IMR-90 (cell line): ENCODE results near the gene APP. TPM values are rescaled to one million over a fixed set of nuclear protein-coding genes. Genes with fewer than 3 reads are reported as not detected.

Experiments
- ATAC-seq: fragments of 200-7000 bp; cut with Tn5 transposase; 2 replicates; pipeline ENCODE4 v1.9.1; 2020; ENCODE audit warnings: low read depth, mild to moderate bottlenecking, moderate library complexity
- BruUV-seq: library from RNA; stranded (reverse); fragments of 400-500 nt; replicated peaks from 2 replicates; lab custom pipeline; 2021; lab: Mats Ljungman, UMichigan
- CTCF ChIA-PET: fragments of 300-600 bp; formaldehyde crosslinking; extraction: SDS; loops from one replicate; lab custom pipeline; 2021; ENCODE audit warnings: antibody characterized with exemption; lab: Yijun Ruan, JAX
- POLR2A ChIA-PET: fragments of 300-600 bp; sonication (Branson Sonifier 250); formaldehyde crosslinking; loops from one replicate; lab custom pipeline; 2022; ENCODE audit warnings: antibody characterized with exemption; ENCODE audit not compliant: unreplicated experiment; lab: Charles Lee
- DNase-seq: peaks from one replicate; pipeline ENCODE4 v3.0.0; 2013
- H2AFZ ChIP-seq: replicated peaks from 2 replicates; pipeline ENCODE3; 2013; ENCODE audit warnings: low read length, mild to moderate bottlenecking; ENCODE audit not compliant: poor library complexity
- H2AK5ac ChIP-seq: 2 replicates; pipeline ENCODE4 v1.6.1; 2013; ENCODE audit warnings: low read depth, low read length, inconsistent platforms
- H2AK9ac ChIP-seq: replicated peaks from 2 replicates; pipeline ENCODE3; 2013; ENCODE audit warnings: mild to moderate bottlenecking, low read depth, low read length, moderate library complexity; ENCODE audit not compliant: poor library complexity
- H2BK120ac ChIP-seq: 2 replicates; pipeline ENCODE4 v1.6.1; 2013; ENCODE audit warnings: low read depth, low read length, inconsistent platforms
- H2BK15ac ChIP-seq: 3 replicates; pipeline ENCODE4 v1.6.1; 2013; ENCODE audit warnings: low read depth, low read length, inconsistent platforms
- H2BK20ac ChIP-seq: 2 replicates; pipeline ENCODE4 v1.6.1; 2013; ENCODE audit warnings: low read depth, mild to moderate bottlenecking, inconsistent platforms, low read length, moderate library complexity
- H2BK5ac ChIP-seq: 2 replicates; pipeline ENCODE4 v1.6.1; 2013; ENCODE audit warnings: mild to moderate bottlenecking, low read depth, low read length, inconsistent platforms; ENCODE audit not compliant: poor library complexity, severe bottlenecking
- H3K14ac ChIP-seq: replicated peaks from 2 replicates; pipeline ENCODE4 v1.6.1; 2013; ENCODE audit warnings: low read depth, low read length, inconsistent platforms
- H3K18ac ChIP-seq: 2 replicates; pipeline ENCODE4 v1.6.1; 2013; ENCODE audit warnings: low read depth, low read length, control low read depth
- H3K23ac ChIP-seq: 2 replicates; pipeline ENCODE4 v1.6.1; 2013; ENCODE audit warnings: low read depth, low read length, inconsistent platforms
- H3K27ac ChIP-seq: 2 replicates; pipeline ENCODE4 v1.5.1; 2013; ENCODE audit warnings: mild to moderate bottlenecking, control low read depth, low read length; ENCODE audit not compliant: insufficient read depth
- H3K27me3 ChIP-seq: 2 replicates; pipeline ENCODE4 v1.6.1; 2013; ENCODE audit warnings: low read length; ENCODE audit not compliant: control insufficient read depth, insufficient read depth
- H3K36me3 ChIP-seq: 2 replicates; pipeline ENCODE4 v1.6.1; 2013; ENCODE audit warnings: low read length, mixed read lengths; ENCODE audit not compliant: control insufficient read depth, insufficient read depth
- H3K4ac ChIP-seq: 2 replicates; pipeline ENCODE4 v1.6.1; 2013; ENCODE audit warnings: low read depth, low read length, inconsistent platforms
- H3K4me1 ChIP-seq: 2 replicates; pipeline ENCODE4 v1.6.1; 2013; ENCODE audit warnings: low read length, mixed read lengths; ENCODE audit not compliant: control insufficient read depth, insufficient read depth
- H3K4me2 ChIP-seq: 2 replicates; pipeline ENCODE4 v1.6.1; 2013; ENCODE audit warnings: low read depth, mild to moderate bottlenecking, control low read depth, low read length, moderate library complexity
- H3K4me3 ChIP-seq: 2 replicates; pipeline ENCODE4 v1.5.1; 2013; ENCODE audit warnings: low read depth, mild to moderate bottlenecking, control low read depth, low read length, moderate library complexity; ENCODE audit not compliant: insufficient read depth
- H3K56ac ChIP-seq: 2 replicates; pipeline ENCODE4 v1.6.1; 2013; ENCODE audit warnings: low read length, inconsistent platforms; ENCODE audit not compliant: insufficient read depth; ENCODE audit errors: extremely low read depth
- H3K79me1 ChIP-seq, 2 experiments: 2 replicates each; pipeline ENCODE4 v1.6.1; 2013; ENCODE audit warnings: low read length in 2 of 2, inconsistent platforms in 1 of 2, low read depth in 1 of 2
- H3K9ac ChIP-seq: 2 replicates; pipeline ENCODE4 v1.6.1; 2013; ENCODE audit warnings: low read depth, low read length, control low read depth
- H3K9me1 ChIP-seq: 2 replicates; pipeline ENCODE4 v1.6.1; 2013; ENCODE audit warnings: low read length, inconsistent platforms; ENCODE audit not compliant: insufficient read depth
- H3K9me3 ChIP-seq: 2 replicates; pipeline ENCODE4 v1.6.1; 2013; ENCODE audit warnings: low read length; ENCODE audit not compliant: control insufficient read depth, insufficient read depth
- H4K20me1 ChIP-seq: 2 replicates; pipeline ENCODE4 v1.6.1; 2013; ENCODE audit warnings: low read length, inconsistent platforms; ENCODE audit not compliant: insufficient read depth
- H4K5ac ChIP-seq: 2 replicates; pipeline ENCODE4 v1.6.1; 2013; ENCODE audit warnings: mild to moderate bottlenecking, low read depth, low read length, control low read depth
- H4K8ac ChIP-seq, 2 experiments: 2 replicates each; pipeline ENCODE4 v1.6.1; 2013; ENCODE audit warnings: low read depth in 2 of 2, low read length in 2 of 2, control low read depth in 1 of 2, inconsistent platforms in 1 of 2
- H4K91ac ChIP-seq: 2 replicates; pipeline ENCODE4 v1.6.1; 2013; ENCODE audit warnings: low read depth, low read length, inconsistent platforms; ENCODE audit not compliant: insufficient read depth
- BHLHE40 ChIP-seq: fragments of 150-350 bp; IDR thresholded peaks from 2 replicates; pipeline ENCODE4 v1.6.1; 2016; ENCODE audit warnings: mild to moderate bottlenecking, low read depth, low read length
- CEBPB ChIP-seq: IDR thresholded peaks from 2 replicates; pipeline ENCODE4 v1.6.1; 2012; ENCODE audit warnings: low read depth, low read length, improper control_type of control experiment
- CHD1 ChIP-seq: IDR thresholded peaks from 2 replicates; pipeline ENCODE4 v1.6.1; 2012; ENCODE audit warnings: low read depth, low read length, improper control_type of control experiment
- CTCF ChIP-seq: conservative IDR thresholded peaks from 2 replicates; pipeline ENCODE4 v1.5.1; 2012; ENCODE audit warnings: mild to moderate bottlenecking, low read depth, low read length, improper control_type of control experiment
- ELK1 ChIP-seq: fragments of 150-350 bp; IDR thresholded peaks from 2 replicates; pipeline ENCODE4 v1.6.1; 2016; ENCODE audit warnings: low read depth, mild to moderate bottlenecking, low read length, moderate library complexity, borderline replicate concordance
- FOS ChIP-seq: fragments of 150-350 bp; IDR thresholded peaks from 2 replicates; pipeline ENCODE4 v1.6.1; 2016; ENCODE audit warnings: low read depth, low read length
- MAFK ChIP-seq: IDR thresholded peaks from 2 replicates; pipeline ENCODE4 v1.6.1; 2012; ENCODE audit warnings: low read depth, low read length, improper control_type of control experiment
- MAZ ChIP-seq: IDR thresholded peaks from 2 replicates; pipeline ENCODE4 v1.6.1; 2012; ENCODE audit warnings: low read depth, mild to moderate bottlenecking, low read length, improper control_type of control experiment, moderate library complexity, borderline replicate concordance
- MXI1 ChIP-seq: IDR thresholded peaks from 2 replicates; pipeline ENCODE4 v1.6.1; 2012; ENCODE audit warnings: low read depth, mild to moderate bottlenecking, low read length, moderate library complexity, borderline replicate concordance
- NFE2L2 ChIP-seq: fragments of 150-350 bp; IDR thresholded peaks from 2 replicates; pipeline ENCODE4 v1.6.1; 2016; ENCODE audit warnings: low read depth, mild to moderate bottlenecking, low read length
- POLR2A ChIP-seq: IDR thresholded peaks from 2 replicates; pipeline ENCODE4 v1.6.1; 2012; ENCODE audit warnings: mild to moderate bottlenecking, low read depth, low read length
- RAD21 ChIP-seq: IDR thresholded peaks from 2 replicates; pipeline ENCODE4 v1.6.1; 2012; ENCODE audit warnings: low read length, improper control_type of control experiment
- RCOR1 ChIP-seq: IDR thresholded peaks from 2 replicates; pipeline ENCODE4 v1.6.1; 2012; ENCODE audit warnings: mild to moderate bottlenecking, low read length, improper control_type of control experiment; ENCODE audit not compliant: insufficient replicate concordance
- RFX5 ChIP-seq: IDR thresholded peaks from 2 replicates; pipeline ENCODE4 v1.8.0; 2012; ENCODE audit warnings: low read depth, mild to moderate bottlenecking, low read length, moderate library complexity
- SMC3 ChIP-seq: fragments of 150-350 bp; IDR thresholded peaks from 2 replicates; pipeline ENCODE4 v1.6.1; 2016; ENCODE audit warnings: low read depth, mild to moderate bottlenecking, antibody characterized with exemption, low read length, moderate library complexity
- WGBS, 2 experiments: methylation state at CpG; one replicate each; pipeline versions ENCODE4 v1.1.5 to v1.1.7; 2013; ENCODE audit warnings: missing lambda C conversion rate in 2 of 2; ENCODE audit not compliant: insufficient read length in 1 of 2; ENCODE audit errors: extremely low coverage in 2 of 2; 5-methylcytosine and 5-hydroxymethylcytosine counted together
- dilution Hi-C: fragments of 300-500 bp; cut with HindIII; formaldehyde crosslinking; loops from one replicate; pipeline ENCODE4 v1.14.3; 2018; ENCODE audit warnings: low sequenced_read_pairs; ENCODE audit not compliant: unreplicated experiment
- in situ Hi-C: fragments of 300-500 bp; cut with MboI; formaldehyde crosslinking; loops from 3 replicates; pipeline ENCODE4 v1.14.3; 2019; ENCODE audit warnings: low sequenced_read_pairs, inconsistent platforms, mixed read lengths
- intact Hi-C: fragments of 100-400 bp; cut with micrococcal nuclease; formaldehyde crosslinking; loops from 2 replicates; pipeline ENCODE4 v1.10.0; 2022
- polyA plus RNA-seq, 3 experiments: library from polyadenylated mRNA; depleted of rRNA; stranded (reverse); fragments of >200 nt; gene quantifications; 2 replicates each; pipeline ENCODE4 v1.2.3, GENCODE V29; 2012; ENCODE audit warnings: low replicate concordance in 1 of 3
- total RNA-seq: library from RNA; depleted of rRNA; stranded (reverse); fragments of >200 nt; gene quantifications from 2 replicates; pipeline ENCODE4 v1.2.3, GENCODE V29; 2012
- TF ChIP-seq, protein P1 (sequence below): fragments of 150-350 bp; IDR thresholded peaks from 2 replicates; pipeline ENCODE4 v1.6.1; 2017; ENCODE audit warnings: mild to moderate bottlenecking, antibody characterized with exemption, low read length, low read depth

Gene APP
- total and polyA plus RNA-seq, 2 of the 4 experiments (the other 2 are of a cell fraction) = 191 to 530 TPM

GRCh38 chr21:26080211-26080610, 90.4 kb downstream of the APP start:
- Histone ChIP-seq H2BK15ac (no peak overlapping the region), H4K5ac (no peak overlapping the region), H2BK120ac (no peak overlapping the region), H2BK5ac (no peak overlapping the region), H3K9ac (no peak overlapping the region), H3K4me1 (peaks cover 3% of the 10 kb centered on the region), H2AK9ac (no peak overlapping the region), H2AK5ac (no peak overlapping the region), H3K9me3 (no peaks in the 10 kb centered on the region), H4K20me1 (peaks cover 3% of the 10 kb centered on the region), H4K8ac (no peak overlapping the region), H4K91ac (no peak overlapping the region), H3K4ac (no peak overlapping the region), H3K27me3 (no peaks in the 10 kb centered on the region), H3K4me2 (no peak overlapping the region), H2BK20ac (no peak overlapping the region), H3K23ac (no peak overlapping the region), H3K36me3 (no peaks in the 10 kb centered on the region), H3K14ac (no peak overlapping the region), H3K18ac (no peak overlapping the region), H2AFZ (no peak overlapping the region), H3K9me1 (no peaks in the 10 kb centered on the region; the same call in 1 of the 2 replicates), H3K56ac (no peak overlapping the region), H3K4me3 (no peak overlapping the region), H3K79me1 (peaks cover 11 to 29% of the 10 kb centered on the region in 2 experiments; a peak in 3 of 4 replicates), H3K27ac (no peak overlapping the region)
- ChIA-PET CTCF (no interaction called here), POLR2A (interaction anchor here (0.6 kb wide), 1 partner anchor 54 kb away, joined by 3 read pairs; no protein-coding TSS in a partner anchor)
- intact Hi-C loops = no loop called here
- DNase-seq (no peak), ATAC-seq (no peak)
- TF ChIP-seq RAD21 = no peak
- no peak for TF ChIP-seq CHD1
- no peak for TF ChIP-seq RCOR1
- no peak for TF ChIP-seq MAFK
- TF ChIP-seq CTCF = no peak
- TF ChIP-seq MXI1 = no peak
- no peak for TF ChIP-seq ELK1
- no peak for TF ChIP-seq SMC3
- no peak for TF ChIP-seq RFX5
- no peak for TF ChIP-seq CEBPB
- no peak for TF ChIP-seq NFE2L2
- TF ChIP-seq POLR2A = no peak
- TF ChIP-seq MAZ = no peak
- no peak for TF ChIP-seq FOS
- TF ChIP-seq, protein P1, sequence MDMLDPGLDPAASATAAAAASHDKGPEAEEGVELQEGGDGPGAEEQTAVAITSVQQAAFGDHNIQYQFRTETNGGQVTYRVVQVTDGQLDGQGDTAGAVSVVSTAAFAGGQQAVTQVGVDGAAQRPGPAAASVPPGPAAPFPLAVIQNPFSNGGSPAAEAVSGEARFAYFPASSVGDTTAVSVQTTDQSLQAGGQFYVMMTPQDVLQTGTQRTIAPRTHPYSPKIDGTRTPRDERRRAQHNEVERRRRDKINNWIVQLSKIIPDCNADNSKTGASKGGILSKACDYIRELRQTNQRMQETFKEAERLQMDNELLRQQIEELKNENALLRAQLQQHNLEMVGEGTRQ = no peak
- TF ChIP-seq BHLHE40 = no peak
- no TSS peak for BruUV-seq
- in situ Hi-C loops = no loop called here
- no CpG with 5 or more reads among the region's 6 CpGs for WGBS, 2 experiments
- dilution Hi-C loops = no loop called here
